ENCODE results near the gene SYNPO2. TPM values are rescaled to one million over a fixed set of nuclear protein-coding genes. Genes with fewer than 3 reads are reported as not detected.

Gene SYNPO2
- total RNA-seq, 1 experiment from 2014 or later = 1.2 TPM

GRCh38 chr4:118931786-118932185 is 43.1 kb downstream of the SYNPO2 start:
- DNase-seq (ENCODE audit: extremely low read depth, low read depth) = no peak

GRCh38 chr4:118935819-118936218 is 47.2 kb downstream of the SYNPO2 start:
- no peak for DNase-seq (ENCODE audit: extremely low read depth, low read depth)

- DNase-seq (ENCODE audit: extremely low read depth, low read depth) = no peak
These were observed 47.8 kb downstream of the SYNPO2 start for GRCh38 chr4:118936406-118936805.

GRCh38 chr4:118939169-118939783 is 50.6 kb downstream of the SYNPO2 start:
- no peak for DNase-seq (ENCODE audit: extremely low read depth, low read depth)

- no peak for DNase-seq (ENCODE audit: extremely low read depth, low read depth)
These were observed 52.5 kb downstream of the SYNPO2 start for GRCh38 chr4:118941149-118941548.

GRCh38 chr4:118941799-118942198 is 53.1 kb downstream of the SYNPO2 start:
- DNase-seq (ENCODE audit: extremely low read depth, low read depth) = no peak

- peak; percentile 17 for DNase-seq (ENCODE audit: extremely low read depth, low read depth)
These were observed 53.8 kb downstream of the SYNPO2 start for GRCh38 chr4:118942465-118942864.

GRCh38 chr4:118947095-118947494 is 58.4 kb downstream of the SYNPO2 start:
- DNase-seq (ENCODE audit: extremely low read depth, low read depth) = no peak

- DNase-seq (ENCODE audit: extremely low read depth, low read depth) = no peak
These were observed 60.0 kb downstream of the SYNPO2 start for GRCh38 chr4:118948545-118949144.

- DNase-seq (ENCODE audit: extremely low read depth, low read depth) = no peak
These were observed 61.6 kb downstream of the SYNPO2 start for GRCh38 chr4:118950224-118950623.

- DNase-seq (ENCODE audit: extremely low read depth, low read depth) = no peak
These were observed 62.4 kb downstream of the SYNPO2 start for GRCh38 chr4:118950929-118951570.

GRCh38 chr4:118953276-118953675 is 64.6 kb downstream of the SYNPO2 start:
- DNase-seq (ENCODE audit: extremely low read depth, low read depth) = no peak

GRCh38 chr4:118954246-118954645 is 65.6 kb downstream of the SYNPO2 start:
- no peak for DNase-seq (ENCODE audit: extremely low read depth, low read depth)

- no peak for DNase-seq (ENCODE audit: extremely low read depth, low read depth)
These were observed 66.9 kb downstream of the SYNPO2 start for GRCh38 chr4:118955515-118955914.

GRCh38 chr4:118957722-118958445 is 69.2 kb downstream of the SYNPO2 start:
- no peak for DNase-seq (ENCODE audit: extremely low read depth, low read depth)

GRCh38 chr4:118962540-118962939 is 73.9 kb downstream of the SYNPO2 start:
- no peak for DNase-seq (ENCODE audit: extremely low read depth, low read depth)

GRCh38 chr4:118964891-118965411 is 76.3 kb downstream of the SYNPO2 start:
- DNase-seq (ENCODE audit: extremely low read depth, low read depth) = no peak

- no peak for DNase-seq (ENCODE audit: extremely low read depth, low read depth)
These were observed 78.7 kb downstream of the SYNPO2 start for GRCh38 chr4:118967393-118967792.

GRCh38 chr4:118968005-118968404 is 79.4 kb downstream of the SYNPO2 start:
- no peak for DNase-seq (ENCODE audit: extremely low read depth, low read depth)

GRCh38 chr4:118968813-118969212 is 80.2 kb downstream of the SYNPO2 start:
- no peak for DNase-seq (ENCODE audit: extremely low read depth, low read depth)

- peak; percentile 40 for DNase-seq (ENCODE audit: extremely low read depth, low read depth)
These were observed 80.7 kb downstream of the SYNPO2 start for GRCh38 chr4:118969359-118969758.

Data from NCI-H460 (cell line).